OCI-M2 (cell line): Measurements from ENCODE around the gene GPRC5D.

Experiments used
- DNase-seq: peaks from one replicate; lab custom pipeline; 2025; ENCODE audit not compliant: unreplicated experiment; lab: John Stamatoyannopoulos, UW

GPRC5D gene

DNA sequence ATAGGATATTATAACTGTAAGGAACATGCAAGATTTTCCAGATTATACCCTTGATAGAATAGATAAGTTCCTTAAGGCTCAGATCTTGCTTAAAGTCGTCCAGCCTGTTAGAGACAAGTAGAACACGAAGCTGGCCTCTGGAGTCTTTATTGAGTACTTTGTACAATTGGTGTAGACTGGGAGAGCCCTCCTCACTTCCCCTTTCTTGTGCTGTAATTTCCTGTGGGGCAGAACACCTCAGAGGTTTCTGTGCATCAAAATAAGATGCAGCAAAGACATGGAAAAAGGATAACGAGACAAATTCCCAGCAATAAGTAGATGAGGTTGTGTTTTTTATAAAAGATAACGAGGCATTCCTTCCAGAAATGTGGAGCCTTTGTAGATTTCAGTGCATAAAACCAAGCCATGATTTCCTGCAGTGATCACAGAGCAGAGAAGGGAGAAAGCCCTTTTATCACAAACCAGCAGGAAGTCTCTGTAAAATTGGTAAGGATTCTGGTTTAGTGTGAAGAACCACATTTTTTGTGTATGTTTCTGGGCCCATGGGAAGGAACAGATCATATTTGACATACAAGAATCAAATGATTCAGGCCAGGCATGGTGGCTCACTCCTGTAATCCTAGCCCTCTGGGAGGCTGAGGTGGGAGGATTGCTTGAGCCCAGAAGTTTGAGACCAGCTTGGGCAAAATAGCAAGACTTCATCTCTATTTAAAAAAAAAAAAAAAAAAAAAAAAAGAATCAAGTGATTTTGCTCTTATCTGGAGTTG is 42.6 kb downstream of the GPRC5D start:
- DNase-seq = no peak

DNA sequence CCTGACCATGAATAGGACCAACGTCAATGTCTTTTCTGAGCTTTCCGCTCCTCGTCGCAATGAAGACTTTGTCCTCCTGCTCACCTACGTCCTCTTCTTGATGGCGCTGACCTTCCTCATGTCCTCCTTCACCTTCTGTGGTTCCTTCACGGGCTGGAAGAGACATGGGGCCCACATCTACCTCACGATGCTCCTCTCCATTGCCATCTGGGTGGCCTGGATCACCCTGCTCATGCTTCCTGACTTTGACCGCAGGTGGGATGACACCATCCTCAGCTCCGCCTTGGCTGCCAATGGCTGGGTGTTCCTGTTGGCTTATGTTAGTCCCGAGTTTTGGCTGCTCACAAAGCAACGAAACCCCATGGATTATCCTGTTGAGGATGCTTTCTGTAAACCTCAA is 43.3 kb downstream of the GPRC5D start:
- no peak for DNase-seq

DNA sequence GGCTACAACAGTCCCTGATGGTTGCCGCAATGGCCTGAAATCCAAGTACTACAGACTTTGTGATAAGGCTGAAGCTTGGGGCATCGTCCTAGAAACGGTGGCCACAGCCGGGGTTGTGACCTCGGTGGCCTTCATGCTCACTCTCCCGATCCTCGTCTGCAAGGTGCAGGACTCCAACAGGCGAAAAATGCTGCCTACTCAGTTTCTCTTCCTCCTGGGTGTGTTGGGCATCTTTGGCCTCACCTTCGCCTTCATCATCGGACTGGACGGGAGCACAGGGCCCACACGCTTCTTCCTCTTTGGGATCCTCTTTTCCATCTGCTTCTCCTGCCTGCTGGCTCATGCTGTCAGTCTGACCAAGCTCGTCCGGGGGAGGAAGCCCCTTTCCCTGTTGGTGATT is 43.7 kb downstream of the GPRC5D start:
- DNase-seq = no peak

DNA sequence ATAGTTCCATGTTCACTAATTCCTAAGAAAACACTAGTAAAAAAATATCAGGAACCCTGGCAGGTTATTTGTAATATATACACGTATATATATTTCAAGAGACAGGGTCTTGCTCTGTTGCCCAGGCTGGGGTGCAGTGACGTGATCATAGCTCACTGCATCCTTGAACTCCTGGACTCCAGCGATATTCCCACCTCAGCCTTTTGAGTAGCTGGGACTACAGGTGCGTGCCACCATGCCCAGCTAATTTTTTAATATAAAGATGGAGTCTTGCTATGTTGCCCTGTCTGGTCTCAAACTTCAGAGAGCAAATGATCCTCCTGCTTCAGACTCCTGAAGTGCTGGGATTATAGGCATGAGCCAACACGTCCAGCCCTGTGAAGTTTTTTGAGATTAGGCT is 44.4 kb downstream of the GPRC5D start:
- no peak for DNase-seq

DNA sequence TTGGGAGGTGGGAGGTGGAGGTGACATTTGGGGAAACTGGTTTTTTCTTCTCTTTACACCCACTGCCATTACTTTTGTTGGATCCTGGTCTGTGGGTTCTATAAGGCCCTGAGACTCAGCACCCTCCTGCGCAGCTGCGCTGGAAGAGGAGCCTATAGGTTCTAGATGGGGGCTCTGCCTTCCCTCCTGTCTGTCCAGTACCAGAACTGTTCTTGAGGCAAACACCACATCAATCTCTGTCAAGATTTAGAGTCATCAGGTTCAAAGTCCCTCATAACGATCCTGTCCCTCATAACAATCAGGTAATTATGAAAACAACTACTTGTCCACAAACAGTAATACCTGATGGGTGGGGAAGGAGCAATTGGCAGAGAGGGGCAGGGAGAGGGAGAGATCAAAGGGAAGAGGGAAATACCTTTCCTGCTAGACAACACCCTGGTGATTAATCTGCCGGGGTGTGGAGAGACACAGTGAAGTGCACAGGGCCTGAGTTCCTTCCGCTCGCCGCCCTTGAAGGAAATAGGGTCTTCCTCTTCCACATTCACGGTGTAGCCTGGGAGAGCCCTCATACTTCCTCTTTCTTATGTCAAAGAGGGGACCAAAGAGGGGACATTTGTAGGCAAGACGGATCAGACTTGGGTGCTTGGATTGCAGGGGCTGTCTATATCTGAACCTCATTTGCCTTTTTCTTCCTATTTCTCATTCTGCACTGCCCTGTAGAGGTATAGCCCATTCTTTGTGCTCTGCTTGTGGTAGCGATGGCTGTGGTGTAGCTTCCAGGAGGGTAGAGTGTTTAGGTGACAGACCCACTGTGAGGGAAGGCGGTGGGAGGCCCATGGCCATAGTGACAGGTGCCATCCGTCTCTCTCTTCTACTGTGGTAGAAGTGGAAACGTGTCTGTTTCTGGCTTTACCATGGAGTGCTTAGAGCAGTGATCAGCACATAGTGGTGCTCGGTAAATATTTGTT is 48.0 kb downstream of the GPRC5D start:
- DNase-seq = no peak

DNA sequence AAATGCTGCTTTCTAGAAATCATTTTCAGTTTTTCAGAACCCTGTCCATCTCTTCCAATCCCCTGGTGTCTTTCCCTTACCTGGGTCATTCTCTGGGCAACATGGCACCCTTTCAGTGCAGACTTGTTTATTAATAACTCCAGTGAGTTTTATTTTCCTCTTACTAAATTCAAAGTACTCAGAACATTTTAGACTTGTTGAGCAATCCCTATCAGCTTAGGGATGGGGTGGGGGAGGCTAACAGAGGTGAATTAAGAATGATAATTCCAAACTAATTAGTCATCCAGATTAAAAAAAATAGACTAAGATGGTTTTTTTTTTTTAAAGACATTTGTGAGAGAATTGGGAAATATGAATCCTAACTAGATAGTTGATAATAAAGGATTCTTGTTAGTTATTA is 49.9 kb downstream of the GPRC5D start:
- no peak for DNase-seq

DNA sequence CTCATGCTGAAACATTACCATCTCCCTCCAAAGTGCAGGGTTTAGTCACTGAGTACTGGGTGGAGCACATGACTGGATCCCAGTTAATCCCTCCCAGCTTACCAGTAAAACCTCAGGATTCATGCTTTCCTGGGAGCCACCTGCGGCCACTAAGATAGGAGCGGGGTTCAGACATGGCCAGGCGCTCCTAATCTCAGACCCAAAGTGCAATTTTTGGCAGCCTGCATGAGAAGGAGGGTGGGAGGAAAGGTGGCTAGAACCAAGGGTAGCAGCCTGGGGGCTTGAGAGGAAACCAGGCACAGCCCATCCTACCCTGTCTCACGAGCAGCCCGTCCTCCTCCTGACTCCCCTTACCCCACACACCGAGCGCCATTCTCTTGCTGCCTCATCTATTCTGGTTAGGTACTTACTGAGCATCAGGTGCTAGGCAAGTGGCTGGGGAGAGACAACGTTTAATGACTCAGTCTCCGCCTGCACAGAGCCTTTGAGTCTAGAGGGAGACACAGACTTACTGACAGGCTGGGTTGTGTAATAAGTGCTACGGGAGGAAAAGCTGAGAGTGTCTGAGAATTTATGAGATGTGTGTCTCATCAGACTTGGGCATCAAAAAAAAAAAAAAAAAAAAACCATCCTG is 50.7 kb downstream of the GPRC5D start:
- DNase-seq = no peak

DNA sequence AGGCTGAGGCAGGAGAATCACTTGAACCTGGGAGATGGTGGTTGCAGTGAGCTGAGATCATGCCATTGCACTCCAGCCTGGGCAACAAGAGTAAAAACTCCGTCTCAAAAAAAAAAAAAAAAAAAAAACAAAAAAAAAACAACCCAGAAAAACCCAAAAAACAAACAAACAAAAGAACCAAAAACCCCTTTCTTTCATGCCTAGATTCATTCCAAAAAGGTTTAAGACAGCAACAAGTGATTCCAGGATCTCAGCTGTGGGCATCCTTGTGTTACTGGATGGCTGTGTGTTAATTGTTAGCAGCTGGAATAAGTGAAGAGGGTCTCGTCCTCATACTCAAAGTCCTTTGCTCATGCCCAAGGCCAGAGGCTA is 51.2 kb downstream of the GPRC5D start:
- no peak for DNase-seq

DNA sequence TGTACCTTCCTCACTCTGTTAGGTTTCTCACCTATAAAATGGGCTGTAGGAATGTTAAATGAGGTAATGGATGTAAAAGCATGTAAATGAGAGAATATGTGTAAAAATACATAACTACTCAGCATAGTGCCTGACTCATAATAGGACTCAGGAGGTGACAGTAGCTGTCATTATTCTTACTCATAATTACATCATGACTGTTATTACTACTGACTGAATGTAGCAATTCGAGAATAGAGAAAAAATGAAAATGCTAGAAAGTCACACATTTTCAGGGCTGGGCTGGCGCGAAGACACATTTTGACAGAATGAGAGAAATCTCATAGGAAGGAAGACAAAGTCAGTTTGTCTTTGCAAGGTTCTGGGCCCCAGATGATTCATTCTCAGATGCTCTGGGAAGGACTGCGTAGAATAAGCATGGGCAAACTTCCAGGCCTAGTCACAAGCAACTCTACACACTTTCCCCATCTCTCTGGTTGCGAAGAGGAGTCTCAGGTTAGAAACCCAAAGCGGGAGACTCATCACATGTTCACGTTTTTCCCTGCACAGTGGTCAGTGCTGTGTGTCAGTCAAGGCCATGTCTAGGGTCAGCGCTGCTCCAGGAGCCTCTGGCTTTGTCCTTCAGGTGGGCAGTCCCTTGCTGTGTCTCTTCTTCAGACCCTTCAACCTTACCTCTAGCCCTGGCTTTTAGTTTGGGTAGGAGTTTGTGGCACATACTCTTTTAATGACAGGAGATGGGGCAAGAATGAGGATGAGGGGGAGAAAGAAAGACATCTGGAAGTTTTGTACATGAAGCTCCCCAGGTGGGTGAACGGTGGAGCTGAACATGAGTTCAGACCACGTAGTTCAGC is 52.2 kb downstream of the GPRC5D start:
- no peak for DNase-seq

DNA sequence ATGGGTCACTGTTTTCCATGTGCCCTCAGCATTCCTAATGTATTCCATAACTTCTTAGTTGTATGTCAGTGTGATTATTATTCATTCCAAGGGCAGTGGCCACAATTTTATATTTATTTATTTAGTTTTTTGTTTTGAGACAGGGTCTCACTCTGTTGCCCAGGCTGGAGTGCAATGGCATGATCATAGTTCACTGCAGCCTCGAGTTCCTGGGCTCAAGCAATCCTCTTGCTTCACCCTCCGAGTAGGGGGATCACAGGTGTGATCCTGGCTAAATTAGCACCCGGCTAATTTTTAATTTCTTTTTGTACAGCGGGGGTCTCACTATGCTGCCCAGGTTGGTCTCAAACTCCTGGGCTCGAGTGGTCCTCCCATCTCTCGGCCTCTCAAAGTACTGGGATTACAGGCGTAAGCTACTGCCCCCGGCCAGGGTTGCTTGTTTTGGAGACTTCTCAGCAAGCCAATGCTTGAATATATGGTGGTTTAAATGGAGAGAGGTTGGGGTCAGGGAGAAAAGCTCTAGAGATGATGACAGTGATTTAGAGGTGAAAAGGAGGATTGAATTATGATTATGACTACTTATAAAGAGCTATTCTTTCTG is 53.0 kb downstream of the GPRC5D start:
- no peak for DNase-seq

DNA sequence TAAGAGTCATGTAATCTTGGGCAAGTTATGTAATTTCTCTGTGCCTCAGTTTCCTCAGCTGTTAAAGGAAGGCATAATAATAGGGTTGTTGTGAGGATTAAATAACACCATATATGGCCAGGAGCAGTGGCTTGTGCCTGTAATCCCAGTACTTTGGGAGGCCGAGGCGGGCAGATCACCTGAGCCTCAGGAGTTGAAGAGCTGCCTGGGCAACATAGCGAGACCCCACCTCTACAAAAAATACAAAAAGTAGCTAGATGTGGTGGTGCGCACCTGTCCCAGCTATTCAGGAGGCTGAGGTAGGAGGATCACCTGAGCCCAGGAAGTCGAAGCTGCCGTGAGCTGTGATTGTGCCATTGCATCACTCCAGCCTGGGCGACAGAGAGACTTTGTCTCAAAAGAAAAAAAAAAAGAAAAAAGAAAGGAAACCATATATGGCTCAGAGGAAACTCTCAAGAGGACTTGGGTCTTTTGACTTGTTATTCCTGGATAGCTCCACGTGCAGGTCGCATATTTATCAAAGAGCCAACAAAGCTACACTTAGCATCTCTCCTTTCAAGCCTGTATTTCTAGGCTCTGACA is 53.7 kb downstream of the GPRC5D start:
- no peak for DNase-seq

DNA sequence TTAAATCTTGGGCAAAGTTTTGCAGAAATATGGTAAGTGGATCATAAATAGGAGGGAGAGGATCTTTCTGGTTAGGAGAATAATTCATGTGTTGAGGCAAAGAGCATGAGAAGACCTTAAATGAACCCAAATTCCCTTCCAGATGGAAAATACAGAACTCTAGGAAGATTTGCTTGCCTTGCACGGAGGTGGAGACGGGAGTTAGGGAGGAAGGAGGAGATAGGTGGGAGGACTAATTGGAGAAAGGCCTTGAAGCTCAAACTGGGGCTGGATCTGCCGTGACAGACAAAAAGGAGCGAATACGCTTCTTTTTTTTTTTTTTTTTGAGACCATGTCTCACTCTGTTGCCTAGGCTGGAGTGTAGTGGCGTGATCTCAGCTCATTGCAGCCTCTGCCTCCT is 54.7 kb downstream of the GPRC5D start:
- DNase-seq = no peak

DNA sequence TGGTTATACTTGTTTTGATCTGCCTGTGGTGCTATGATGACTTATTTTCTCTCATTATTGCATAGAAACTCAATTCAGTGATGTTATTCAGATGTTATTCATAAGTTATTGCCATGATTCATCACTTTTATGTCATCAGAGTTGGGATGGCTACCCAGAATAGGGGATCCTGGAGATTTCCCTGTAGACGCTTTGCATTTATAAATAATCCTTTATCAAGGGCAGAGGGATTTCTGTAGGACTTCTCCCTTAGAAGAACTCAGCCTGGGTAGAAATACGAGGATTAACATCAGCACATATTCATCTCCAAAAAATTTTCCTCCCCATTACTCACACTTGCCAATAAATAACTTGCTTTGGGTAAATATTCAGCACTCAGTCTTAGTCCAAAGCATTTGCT is 55.7 kb downstream of the GPRC5D start:
- DNase-seq = no peak

DNA sequence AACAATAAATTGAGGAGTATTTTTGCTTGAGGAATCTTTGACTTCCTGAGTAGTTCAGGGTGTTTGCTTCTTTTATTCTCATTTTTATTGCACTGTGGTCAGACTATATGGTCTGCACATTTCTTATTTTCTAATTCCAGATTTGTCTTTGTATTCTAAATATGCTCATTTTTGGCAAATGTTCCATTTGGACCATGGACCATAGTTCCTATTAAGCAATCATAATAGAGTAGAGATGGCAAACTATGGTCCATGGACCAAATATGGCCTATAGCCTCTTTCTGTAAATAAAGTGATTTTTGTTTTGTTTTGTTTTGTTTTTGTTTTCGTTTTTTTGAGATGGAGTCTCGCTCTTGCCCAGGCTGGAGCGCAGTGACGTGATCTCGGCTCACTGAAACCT is 58.5 kb downstream of the GPRC5D start:
- DNase-seq = no peak

DNA sequence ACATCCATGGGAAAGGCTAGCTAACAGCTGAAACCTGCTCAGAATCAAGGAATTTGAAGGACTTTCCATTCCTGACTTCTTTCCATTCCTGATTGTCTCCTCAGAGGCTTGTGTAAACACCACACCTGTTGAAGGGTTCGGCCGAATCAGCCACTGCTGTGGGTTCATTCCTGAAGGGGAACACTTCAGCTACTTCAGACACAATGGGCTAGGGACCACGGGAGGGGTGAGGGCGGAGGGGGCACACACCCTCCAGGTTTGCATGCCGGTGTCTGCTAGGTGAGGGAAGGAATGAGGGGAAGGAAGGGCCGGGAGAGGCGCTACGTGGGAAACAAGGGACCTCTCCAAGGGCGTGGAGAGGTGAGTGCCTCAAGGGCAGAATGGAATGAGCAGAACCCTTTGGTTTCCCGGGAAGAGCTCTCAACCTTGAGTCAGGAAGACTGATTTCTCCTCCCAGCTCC is 59.3 kb downstream of the GPRC5D start:
- no peak for DNase-seq

DNA sequence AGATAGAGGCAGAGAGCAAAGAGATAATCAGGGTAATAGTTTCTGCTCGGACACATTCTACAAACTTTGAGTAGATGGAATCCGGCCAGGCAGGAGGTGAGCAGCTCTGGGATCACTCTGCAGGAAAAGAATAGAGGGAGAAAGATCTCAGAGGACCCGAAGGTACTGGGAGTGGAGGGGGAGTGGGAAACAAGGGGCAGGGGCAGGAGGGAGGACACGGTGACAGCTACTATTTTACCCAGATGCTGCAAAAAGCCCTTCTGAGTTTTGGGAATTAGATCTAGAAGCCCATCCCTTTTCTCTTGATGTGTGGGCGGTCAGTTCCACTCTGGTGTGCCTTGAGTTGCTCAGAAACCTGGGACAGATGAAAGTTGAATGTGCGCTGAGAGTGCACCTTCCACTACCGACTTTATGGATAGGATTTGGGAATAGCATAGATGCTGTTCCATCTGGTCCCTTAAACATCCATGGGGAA is 60.1 kb downstream of the GPRC5D start:
- no peak for DNase-seq

DNA sequence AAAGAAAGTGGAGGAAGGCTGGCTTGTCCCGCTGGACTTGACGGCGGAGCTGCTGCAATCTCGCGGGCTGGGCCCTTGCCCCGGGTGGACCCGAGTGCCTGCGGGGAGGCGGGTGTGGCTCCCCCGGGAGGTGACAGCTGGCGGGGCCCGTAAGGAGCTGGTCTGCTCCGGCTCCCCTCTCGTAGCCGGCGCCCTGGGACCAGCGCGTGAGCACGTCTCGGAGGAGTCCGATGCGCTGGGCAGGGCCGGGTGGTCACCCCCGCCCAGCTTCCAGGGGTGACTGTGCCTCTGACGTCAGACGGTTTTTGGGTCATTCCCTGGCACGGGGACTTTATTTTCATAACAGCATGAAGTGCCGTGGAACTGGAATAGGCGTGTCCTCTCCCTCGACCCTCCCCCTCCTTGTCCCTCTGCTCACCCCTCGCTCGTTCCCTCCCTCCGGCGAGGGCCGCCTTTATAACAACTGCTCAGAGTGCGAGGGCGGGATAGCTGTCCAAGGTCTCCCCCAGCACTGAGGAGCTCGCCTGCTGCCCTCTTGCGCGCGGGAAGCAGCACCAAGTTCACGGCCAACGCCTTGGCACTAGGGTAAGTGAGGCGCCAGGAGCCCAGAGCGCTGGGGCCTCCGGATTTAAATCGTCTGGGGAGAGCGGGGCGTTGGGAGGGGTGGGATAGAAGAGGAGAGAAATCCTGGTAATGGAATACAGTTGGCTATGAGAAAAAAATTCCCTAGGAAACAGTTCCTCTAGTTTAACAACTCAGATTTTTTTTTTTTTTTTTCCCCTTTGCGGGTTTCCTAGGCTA is 60.7 kb downstream of the GPRC5D start, which contains the start of gene GPRC5A:
Gene GPRC5A (plus strand): TSS at position 483 of the 801 bp plus-strand sequence. CDS start 16,688 bp downstream, outside the sequence.
- no peak for DNase-seq
